ENCODE data around the gene RAB3C. TPM values are rescaled to one million over a fixed set of nuclear protein-coding genes. Genes with fewer than 3 reads are reported as not detected.

Gene RAB3C
- total and polyA plus RNA-seq, 3 experiments from 2014 or later: not detected

DNA sequence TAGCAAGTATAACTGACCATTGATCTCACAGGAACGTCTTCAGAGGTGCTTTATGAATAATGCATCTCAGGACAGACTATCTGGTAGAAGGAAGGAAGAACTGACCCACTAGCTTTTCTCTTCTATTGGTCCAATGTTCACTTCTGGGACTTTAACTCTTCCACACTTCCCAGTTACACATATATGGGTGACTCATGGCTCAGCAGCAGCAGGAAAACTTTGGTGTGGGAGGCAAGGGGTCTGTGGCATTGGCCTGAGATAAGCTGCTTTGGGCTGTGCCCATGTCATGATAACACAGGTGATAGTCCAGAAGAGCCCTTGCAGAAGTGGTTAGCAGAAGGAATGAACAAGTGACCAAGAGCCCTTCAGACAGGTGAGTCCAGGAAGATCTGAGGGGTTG lies 148.8 kb downstream of the RAB3C start:
- Histone ChIP-seq H3K27ac (ENCODE audit: low read depth, low read length) (no peak overlapping the region), H3K4me3 (ENCODE audit: low read length) (no peak overlapping the region), H3K9me3 (ENCODE audit: low read length) (no peaks in the 10 kb centered on the region), H3K27me3 (ENCODE audit: insufficient read depth, low read length, poor library complexity, severe bottlenecking) (no peaks in the 10 kb centered on the region), H3K36me3 (ENCODE audit: insufficient read depth, low read length) (no peaks in the 10 kb centered on the region), H3K4me1 (ENCODE audit: insufficient read depth, low read length) (no peaks in the 10 kb centered on the region)
- no peak overlapping the region for H3K4me3 Mint-ChIP-seq
- peaks cover 0 to 2% (median 0%) of the 10 kb centered on the region in 5 donors for H3K9me3 Mint-ChIP-seq
- no peak for DNase-seq
- POLR2A ChIA-PET: no interaction called here
- H3K36me3 Mint-ChIP-seq: no peaks in the 10 kb centered on the region
- H3K27me3 Mint-ChIP-seq: peaks cover 5 to 6% of the 10 kb centered on the region in 2 donors
- H3K27ac Mint-ChIP-seq: no peak overlapping the region
- CTCF ChIA-PET: no interaction called here
- H3K4me1 Mint-ChIP-seq: no peaks in the 10 kb centered on the region

DNA sequence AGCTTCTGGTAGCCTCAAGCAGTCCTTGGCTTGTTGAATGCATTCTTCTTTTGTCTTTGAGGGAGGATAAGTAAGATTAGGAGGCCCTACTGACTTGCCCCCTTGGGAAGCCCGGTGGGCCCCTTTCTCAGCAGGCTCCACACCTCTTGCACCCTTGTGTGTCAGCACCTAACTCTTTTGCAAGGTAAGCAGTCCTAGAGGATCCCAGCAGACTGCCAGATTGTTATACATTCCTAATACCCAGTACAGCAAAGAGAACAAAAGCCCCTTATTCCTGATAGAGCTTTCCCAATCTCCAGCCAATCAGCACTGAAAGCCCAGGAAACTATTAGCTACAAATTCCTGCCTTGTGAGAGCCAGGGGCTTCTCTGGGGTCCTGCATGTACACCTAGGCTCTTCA lies 152.8 kb downstream of the RAB3C start:
- Mint-ChIP-seq H3K9me3 (no peaks in the 10 kb centered on the region), H3K36me3 (no peaks in the 10 kb centered on the region), H3K27ac (no peak overlapping the region), H3K4me3 (no peak overlapping the region), H3K27me3 (peaks cover 0 to 3% of the 10 kb centered on the region in 2 donors), H3K4me1 (no peaks in the 10 kb centered on the region)
- no peak for DNase-seq
- Histone ChIP-seq H3K4me1 (ENCODE audit: insufficient read depth, low read length) (no peaks in the 10 kb centered on the region), H3K27ac (ENCODE audit: low read depth, low read length) (no peak overlapping the region), H3K9me3 (ENCODE audit: low read length) (no peaks in the 10 kb centered on the region), H3K36me3 (ENCODE audit: insufficient read depth, low read length) (no peaks in the 10 kb centered on the region), H3K27me3 (ENCODE audit: insufficient read depth, low read length, poor library complexity, severe bottlenecking) (no peaks in the 10 kb centered on the region), H3K4me3 (ENCODE audit: low read length) (no peak overlapping the region)
- ChIA-PET CTCF (no interaction called here), POLR2A (no interaction called here)

DNA sequence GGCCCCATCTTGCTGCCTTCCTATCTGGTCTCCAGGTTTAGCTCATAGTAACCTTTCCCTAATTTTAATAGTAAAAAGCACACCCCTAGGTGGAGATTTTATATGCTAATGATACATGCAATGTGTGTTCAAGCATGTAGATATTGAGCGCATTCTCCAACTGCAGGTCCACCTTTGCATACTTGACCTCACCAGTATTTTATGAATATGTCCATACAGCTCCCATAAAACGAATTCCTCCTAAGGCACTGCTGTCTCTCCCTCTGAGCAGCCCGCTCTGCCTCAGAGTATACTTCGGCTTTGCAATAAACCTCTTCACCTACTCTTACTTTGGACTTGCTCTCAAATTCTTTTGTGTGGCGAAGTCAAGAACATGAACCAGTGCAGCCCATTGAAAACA lies 153.3 kb downstream of the RAB3C start:
- Mint-ChIP-seq H3K4me1 (no peaks in the 10 kb centered on the region), H3K27me3 (peaks cover 3% of the 10 kb centered on the region in 2 donors), H3K36me3 (no peaks in the 10 kb centered on the region), H3K4me3 (no peak overlapping the region), H3K27ac (no peak overlapping the region), H3K9me3 (no peaks in the 10 kb centered on the region)
- H3K9me3 ChIP-seq (ENCODE audit: low read length): no peaks in the 10 kb centered on the region
- H3K27me3 ChIP-seq (ENCODE audit: insufficient read depth, low read length, poor library complexity, severe bottlenecking): no peaks in the 10 kb centered on the region
- H3K27ac ChIP-seq (ENCODE audit: low read depth, low read length): no peak overlapping the region
- DNase-seq: no peak
- ChIA-PET POLR2A (no interaction called here), CTCF (no interaction called here)
- no peaks in the 10 kb centered on the region for H3K36me3 ChIP-seq (ENCODE audit: insufficient read depth, low read length)
- no peaks in the 10 kb centered on the region for H3K4me1 ChIP-seq (ENCODE audit: insufficient read depth, low read length)
- no peak overlapping the region for H3K4me3 ChIP-seq (ENCODE audit: low read length)

DNA sequence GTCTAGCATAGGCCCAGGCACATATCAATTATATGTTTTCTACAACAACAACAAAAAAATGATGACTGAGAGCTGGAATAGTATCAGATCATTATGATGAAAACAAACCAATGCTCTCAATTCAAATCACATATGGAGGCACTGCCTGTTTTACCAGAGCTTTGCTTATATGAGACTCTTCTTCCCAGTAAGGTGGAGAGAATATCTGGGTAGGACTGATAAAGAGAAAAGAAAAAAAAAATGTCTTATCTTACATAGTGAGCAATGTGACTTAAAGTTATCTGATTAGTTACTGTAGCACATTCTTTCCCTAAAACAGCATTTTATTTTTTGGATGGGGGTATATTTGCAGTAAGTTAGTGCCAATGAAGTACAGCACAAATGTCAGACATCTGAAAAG lies 154.8 kb downstream of the RAB3C start:
- ChIA-PET CTCF (no interaction called here), POLR2A (no interaction called here)
- Mint-ChIP-seq H3K9me3 (peaks cover 0 to 2% (median 0%) of the 10 kb centered on the region in 5 donors), H3K36me3 (no peaks in the 10 kb centered on the region), H3K27me3 (peaks cover 3% of the 10 kb centered on the region in 2 donors), H3K4me1 (no peaks in the 10 kb centered on the region), H3K4me3 (no peak overlapping the region), H3K27ac (no peak overlapping the region)
- no peaks in the 10 kb centered on the region for H3K9me3 ChIP-seq (ENCODE audit: low read length)
- no peaks in the 10 kb centered on the region for H3K4me1 ChIP-seq (ENCODE audit: insufficient read depth, low read length)
- DNase-seq: no peak
- no peaks in the 10 kb centered on the region for H3K27me3 ChIP-seq (ENCODE audit: insufficient read depth, low read length, poor library complexity, severe bottlenecking)
- H3K4me3 ChIP-seq (ENCODE audit: low read length): no peak overlapping the region
- H3K36me3 ChIP-seq (ENCODE audit: insufficient read depth, low read length): no peaks in the 10 kb centered on the region
- no peak overlapping the region for H3K27ac ChIP-seq (ENCODE audit: low read depth, low read length)

DNA sequence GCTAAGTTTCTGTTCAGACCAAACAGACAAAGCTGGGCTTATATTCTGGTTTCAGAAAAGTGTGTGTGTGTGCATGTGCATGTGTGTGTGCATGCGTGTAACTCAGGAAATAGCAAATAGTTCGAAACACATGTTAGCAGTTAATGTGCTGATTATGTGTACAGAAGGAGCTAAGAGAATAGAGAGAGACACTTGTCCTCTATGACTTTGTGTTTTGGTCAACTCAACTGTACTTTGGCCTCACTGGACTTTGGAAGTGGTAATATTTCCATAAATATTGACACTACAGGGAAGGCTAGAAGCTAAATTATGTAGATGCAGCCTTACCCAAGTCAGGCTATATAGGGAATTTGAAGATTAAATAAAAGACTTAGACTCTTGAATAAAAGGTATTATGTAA lies 155.5 kb downstream of the RAB3C start:
- CTCF ChIA-PET: no interaction called here
- Mint-ChIP-seq H3K9me3 (peaks cover 0 to 2% (median 0%) of the 10 kb centered on the region in 5 donors), H3K27me3 (peaks cover 1 to 3% of the 10 kb centered on the region in 2 donors), H3K4me1 (no peaks in the 10 kb centered on the region), H3K36me3 (no peaks in the 10 kb centered on the region), H3K4me3 (no peak overlapping the region), H3K27ac (no peak overlapping the region)
- POLR2A ChIA-PET: no interaction called here
- Histone ChIP-seq H3K27ac (ENCODE audit: low read depth, low read length) (no peak overlapping the region), H3K27me3 (ENCODE audit: insufficient read depth, low read length, poor library complexity, severe bottlenecking) (no peaks in the 10 kb centered on the region), H3K4me3 (ENCODE audit: low read length) (no peak overlapping the region), H3K9me3 (ENCODE audit: low read length) (no peaks in the 10 kb centered on the region), H3K36me3 (ENCODE audit: insufficient read depth, low read length) (no peaks in the 10 kb centered on the region), H3K4me1 (ENCODE audit: insufficient read depth, low read length) (no peaks in the 10 kb centered on the region)
- DNase-seq: no peak

DNA sequence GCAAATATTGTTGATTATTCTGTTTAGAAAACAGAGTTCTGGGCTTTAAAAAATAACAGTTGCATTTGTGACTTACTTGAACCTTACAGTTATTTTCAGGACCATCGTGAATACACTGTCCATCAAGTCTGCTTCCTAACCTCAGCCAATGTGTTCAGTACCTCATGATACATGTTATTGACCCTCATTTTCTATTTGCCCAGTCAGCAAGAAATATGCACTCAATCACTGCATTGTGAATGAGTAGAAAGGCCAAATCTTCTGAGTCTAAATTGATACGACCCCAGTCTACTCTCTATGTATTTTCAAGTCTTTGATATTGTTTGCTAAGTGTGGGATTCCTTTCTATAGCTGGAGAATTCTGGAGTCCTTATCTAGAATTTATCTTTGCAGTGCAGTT lies 156.2 kb downstream of the RAB3C start:
- no peak overlapping the region for H3K27ac ChIP-seq (ENCODE audit: low read depth, low read length)
- Mint-ChIP-seq H3K4me1 (no peaks in the 10 kb centered on the region), H3K36me3 (no peaks in the 10 kb centered on the region), H3K4me3 (no peak overlapping the region), H3K9me3 (peaks cover 0 to 2% (median 0%) of the 10 kb centered on the region in 5 donors), H3K27me3 (peaks cover 1 to 3% of the 10 kb centered on the region in 2 donors), H3K27ac (no peak overlapping the region)
- H3K9me3 ChIP-seq (ENCODE audit: low read length): no peaks in the 10 kb centered on the region
- no peaks in the 10 kb centered on the region for H3K36me3 ChIP-seq (ENCODE audit: insufficient read depth, low read length)
- ChIA-PET POLR2A (no interaction called here), CTCF (no interaction called here)
- no peak overlapping the region for H3K4me3 ChIP-seq (ENCODE audit: low read length)
- no peaks in the 10 kb centered on the region for H3K4me1 ChIP-seq (ENCODE audit: insufficient read depth, low read length)
- DNase-seq: no peak
- H3K27me3 ChIP-seq (ENCODE audit: insufficient read depth, low read length, poor library complexity, severe bottlenecking): no peaks in the 10 kb centered on the region

DNA sequence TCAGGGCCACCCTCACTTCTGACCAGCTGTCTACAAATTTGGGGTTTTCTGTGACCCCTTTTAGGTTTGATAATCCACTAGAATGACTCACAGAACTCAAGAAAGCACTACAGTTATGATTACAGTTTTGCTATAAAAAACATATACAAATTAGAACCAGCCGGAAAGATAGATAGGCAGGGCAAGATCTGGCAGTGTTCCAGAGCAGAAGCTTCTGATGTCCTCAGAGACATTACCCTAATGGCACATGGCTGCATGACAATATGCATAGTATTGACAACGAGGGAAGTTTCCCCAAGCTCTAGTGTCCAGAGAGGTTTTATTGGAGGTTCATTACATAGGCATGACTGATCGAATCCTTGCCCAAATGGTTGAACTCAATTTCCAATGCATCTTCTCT lies 158.1 kb downstream of the RAB3C start:
- no peaks in the 10 kb centered on the region for H3K27me3 ChIP-seq (ENCODE audit: insufficient read depth, low read length, poor library complexity, severe bottlenecking)
- no peaks in the 10 kb centered on the region for H3K36me3 ChIP-seq (ENCODE audit: insufficient read depth, low read length)
- no peaks in the 10 kb centered on the region for H3K9me3 ChIP-seq (ENCODE audit: low read length)
- H3K27me3 Mint-ChIP-seq: peaks cover 3 to 9% of the 10 kb centered on the region in 2 donors
- ChIA-PET POLR2A (no interaction called here), CTCF (no interaction called here)
- no peak overlapping the region for H3K27ac ChIP-seq (ENCODE audit: low read depth, low read length)
- no peak for DNase-seq
- no peak overlapping the region for H3K4me3 ChIP-seq (ENCODE audit: low read length)
- H3K4me1 ChIP-seq (ENCODE audit: insufficient read depth, low read length): no peaks in the 10 kb centered on the region
- no peaks in the 10 kb centered on the region for H3K4me1 Mint-ChIP-seq
- peaks cover 0 to 2% (median 0%) of the 10 kb centered on the region in 5 donors for H3K9me3 Mint-ChIP-seq
- H3K4me3 Mint-ChIP-seq: no peak overlapping the region
- H3K27ac Mint-ChIP-seq: no peak overlapping the region
- H3K36me3 Mint-ChIP-seq: no peaks in the 10 kb centered on the region

DNA sequence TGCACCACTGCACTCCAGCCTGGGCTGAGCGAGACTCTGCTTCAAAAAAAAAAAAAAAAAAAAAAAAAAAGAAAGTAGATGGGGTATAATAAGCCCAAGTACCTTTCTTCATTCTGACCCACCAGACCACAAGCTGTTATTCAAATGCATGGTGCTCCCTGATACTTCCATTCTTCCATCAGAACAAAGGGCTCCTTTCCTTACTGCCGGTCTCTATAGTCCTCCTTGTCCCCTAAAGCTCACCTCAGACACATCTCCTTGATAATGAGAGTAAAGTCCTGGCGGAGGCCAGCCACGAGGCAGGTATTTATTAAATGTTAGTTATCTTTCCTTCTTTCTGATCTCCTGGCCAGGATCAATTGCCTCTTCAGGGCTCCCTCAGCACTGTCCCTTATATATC lies 162.5 kb downstream of the RAB3C start:
- no peaks in the 10 kb centered on the region for H3K36me3 ChIP-seq (ENCODE audit: insufficient read depth, low read length)
- DNase-seq: no peak
- Mint-ChIP-seq H3K27ac (no peak overlapping the region), H3K9me3 (peaks cover 0 to 2% (median 0%) of the 10 kb centered on the region in 5 donors), H3K27me3 (peaks cover 2 to 9% of the 10 kb centered on the region in 2 donors), H3K4me1 (no peaks in the 10 kb centered on the region), H3K36me3 (no peaks in the 10 kb centered on the region), H3K4me3 (no peak overlapping the region)
- no peak overlapping the region for H3K4me3 ChIP-seq (ENCODE audit: low read length)
- H3K4me1 ChIP-seq (ENCODE audit: insufficient read depth, low read length): no peaks in the 10 kb centered on the region
- no peaks in the 10 kb centered on the region for H3K27me3 ChIP-seq (ENCODE audit: insufficient read depth, low read length, poor library complexity, severe bottlenecking)
- POLR2A ChIA-PET: no interaction called here
- no peaks in the 10 kb centered on the region for H3K9me3 ChIP-seq (ENCODE audit: low read length)
- CTCF ChIA-PET: no interaction called here
- H3K27ac ChIP-seq (ENCODE audit: low read depth, low read length): no peak overlapping the region

DNA sequence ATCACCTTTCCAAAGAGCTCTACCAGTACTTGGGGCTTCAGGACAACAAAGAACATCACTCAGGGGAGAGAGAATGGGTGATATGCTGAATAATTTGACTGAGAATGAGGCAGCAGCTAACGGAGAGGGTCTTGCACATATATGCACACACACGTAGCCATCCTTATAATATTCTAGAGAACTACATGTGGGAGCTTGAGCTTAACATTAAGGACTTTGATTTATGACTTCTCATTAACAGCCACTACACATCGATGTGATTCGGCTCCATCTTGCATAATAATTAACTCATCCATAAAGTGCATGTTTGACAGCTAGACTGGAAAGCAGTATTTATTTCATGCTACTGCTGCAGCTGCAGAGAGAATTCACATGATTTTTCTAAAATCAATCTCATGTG lies 163.4 kb downstream of the RAB3C start:
- Histone ChIP-seq H3K4me3 (ENCODE audit: low read length) (no peak overlapping the region), H3K27me3 (ENCODE audit: insufficient read depth, low read length, poor library complexity, severe bottlenecking) (no peaks in the 10 kb centered on the region), H3K27ac (ENCODE audit: low read depth, low read length) (no peak overlapping the region), H3K9me3 (ENCODE audit: low read length) (no peaks in the 10 kb centered on the region), H3K36me3 (ENCODE audit: insufficient read depth, low read length) (no peaks in the 10 kb centered on the region), H3K4me1 (ENCODE audit: insufficient read depth, low read length) (no peaks in the 10 kb centered on the region)
- H3K36me3 Mint-ChIP-seq: no peaks in the 10 kb centered on the region
- no peaks in the 10 kb centered on the region for H3K4me1 Mint-ChIP-seq
- CTCF ChIA-PET: no interaction called here
- H3K27me3 Mint-ChIP-seq: peaks cover 2 to 6% of the 10 kb centered on the region in 2 donors
- no peak for DNase-seq
- no peak overlapping the region for H3K27ac Mint-ChIP-seq
- no peak overlapping the region for H3K4me3 Mint-ChIP-seq
- peaks cover 0 to 2% (median 0%) of the 10 kb centered on the region in 5 donors for H3K9me3 Mint-ChIP-seq
- POLR2A ChIA-PET: no interaction called here

All from CD8-positive, alpha-beta memory T cell (primary cell).